ENCODE results near the gene BCL6.

BCL6 gene

GRCh38 chr3:187737006-187737367 is 8.3 kb downstream of the BCL6 start:
- TF ChIP-seq, protein P1, sequence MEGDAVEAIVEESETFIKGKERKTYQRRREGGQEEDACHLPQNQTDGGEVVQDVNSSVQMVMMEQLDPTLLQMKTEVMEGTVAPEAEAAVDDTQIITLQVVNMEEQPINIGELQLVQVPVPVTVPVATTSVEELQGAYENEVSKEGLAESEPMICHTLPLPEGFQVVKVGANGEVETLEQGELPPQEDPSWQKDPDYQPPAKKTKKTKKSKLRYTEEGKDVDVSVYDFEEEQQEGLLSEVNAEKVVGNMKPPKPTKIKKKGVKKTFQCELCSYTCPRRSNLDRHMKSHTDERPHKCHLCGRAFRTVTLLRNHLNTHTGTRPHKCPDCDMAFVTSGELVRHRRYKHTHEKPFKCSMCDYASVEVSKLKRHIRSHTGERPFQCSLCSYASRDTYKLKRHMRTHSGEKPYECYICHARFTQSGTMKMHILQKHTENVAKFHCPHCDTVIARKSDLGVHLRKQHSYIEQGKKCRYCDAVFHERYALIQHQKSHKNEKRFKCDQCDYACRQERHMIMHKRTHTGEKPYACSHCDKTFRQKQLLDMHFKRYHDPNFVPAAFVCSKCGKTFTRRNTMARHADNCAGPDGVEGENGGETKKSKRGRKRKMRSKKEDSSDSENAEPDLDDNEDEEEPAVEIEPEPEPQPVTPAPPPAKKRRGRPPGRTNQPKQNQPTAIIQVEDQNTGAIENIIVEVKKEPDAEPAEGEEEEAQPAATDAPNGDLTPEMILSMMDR (IDR thresholded peaks at IDR 0.05) = no peak
- Histone ChIP-seq H3K79me2 (peaks cover 12% of the 10 kb centered on the region), H2AFZ (no peak overlapping the region), H3K4me3 (ENCODE audit: low read depth, low read length) (no peak overlapping the region), H3K9me3 (ENCODE audit: control insufficient read depth, low read length) (no peaks in the 10 kb centered on the region), H3K9ac (no peak overlapping the region), H3K36me3 (ENCODE audit: control insufficient read depth, insufficient read depth, low read length) (no peaks in the 10 kb centered on the region), H3K4me1 (peaks cover 7% of the 10 kb centered on the region), H3K4me2 (ENCODE audit: low read length) (no peak overlapping the region), H3K27ac (no peak overlapping the region), H3K27me3 (ENCODE audit: control insufficient read depth, insufficient read depth, low read length) (no peaks in the 10 kb centered on the region)

DNA sequence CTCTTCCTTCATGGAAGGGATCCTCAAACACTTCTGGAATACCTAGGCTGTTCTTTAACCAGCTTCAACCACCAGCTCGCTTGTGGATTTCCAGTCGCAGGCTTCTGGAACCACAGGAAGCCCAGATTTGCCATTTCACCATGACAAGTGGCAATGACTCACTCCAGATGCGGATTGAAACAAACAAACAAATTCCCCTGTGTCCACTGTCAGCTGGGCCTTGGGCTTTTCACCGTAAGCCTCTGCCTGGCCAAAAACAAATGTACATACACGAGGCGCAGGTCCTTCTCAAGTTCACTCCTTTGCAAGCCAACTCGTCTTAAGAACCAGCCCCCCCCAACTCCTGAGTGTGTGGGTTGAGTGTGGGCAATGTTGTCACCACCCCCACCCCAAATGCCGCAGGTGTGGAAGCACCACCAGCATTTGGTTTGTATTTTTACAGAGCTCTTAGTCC is 8.8 kb downstream of the BCL6 start:
- Histone ChIP-seq H3K4me3 (ENCODE audit: low read depth, low read length) (no peak overlapping the region), H3K9ac (no peak overlapping the region), H3K4me1 (peaks cover 3% of the 10 kb centered on the region), H3K27ac (no peak overlapping the region), H3K36me3 (ENCODE audit: control insufficient read depth, insufficient read depth, low read length) (no peaks in the 10 kb centered on the region), H3K27me3 (ENCODE audit: control insufficient read depth, insufficient read depth, low read length) (no peaks in the 10 kb centered on the region), H3K9me3 (ENCODE audit: control insufficient read depth, low read length) (no peaks in the 10 kb centered on the region), H3K79me2 (peaks cover 7% of the 10 kb centered on the region), H2AFZ (no peak overlapping the region), H3K4me2 (ENCODE audit: low read length) (no peak overlapping the region)
- TF ChIP-seq, protein P1 (IDR thresholded peaks at IDR 0.05) = no peak

DNA sequence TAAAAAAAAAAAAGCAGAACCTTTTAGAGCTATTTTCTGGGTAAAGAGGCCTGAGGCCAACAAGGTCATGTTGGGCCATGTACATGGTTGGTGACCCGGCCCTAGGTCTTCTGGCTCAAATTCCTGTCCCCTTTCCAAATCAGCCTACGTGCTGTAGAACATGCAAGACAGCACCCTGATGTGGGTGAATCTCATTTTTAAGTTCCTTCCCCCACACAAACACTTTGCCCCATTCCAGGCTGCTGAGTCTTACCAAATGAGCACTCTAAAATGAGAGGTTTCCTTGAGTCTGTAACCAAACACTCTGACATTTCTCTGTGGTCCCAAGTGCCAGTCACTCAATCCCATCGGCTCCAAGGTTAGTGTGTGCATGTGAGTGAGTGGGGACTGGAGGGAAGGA is 9.4 kb downstream of the BCL6 start:
- H3K4me3 ChIP-seq (ENCODE audit: low read depth, low read length) = no peak overlapping the region
- peaks cover 3% of the 10 kb centered on the region for H3K4me1 ChIP-seq
- H3K4me2 ChIP-seq (ENCODE audit: low read length) = no peak overlapping the region
- no peak overlapping the region for H2AFZ ChIP-seq
- no peak overlapping the region for H3K27ac ChIP-seq
- no peaks in the 10 kb centered on the region for H3K9me3 ChIP-seq (ENCODE audit: control insufficient read depth, low read length)
- H3K27me3 ChIP-seq (ENCODE audit: control insufficient read depth, insufficient read depth, low read length) = no peaks in the 10 kb centered on the region
- peaks cover 3% of the 10 kb centered on the region for H3K79me2 ChIP-seq
- no peak overlapping the region for H3K9ac ChIP-seq
- TF ChIP-seq, protein P1 (IDR thresholded peaks at IDR 0.05) = no peak
- no peaks in the 10 kb centered on the region for H3K36me3 ChIP-seq (ENCODE audit: control insufficient read depth, insufficient read depth, low read length)

DNA sequence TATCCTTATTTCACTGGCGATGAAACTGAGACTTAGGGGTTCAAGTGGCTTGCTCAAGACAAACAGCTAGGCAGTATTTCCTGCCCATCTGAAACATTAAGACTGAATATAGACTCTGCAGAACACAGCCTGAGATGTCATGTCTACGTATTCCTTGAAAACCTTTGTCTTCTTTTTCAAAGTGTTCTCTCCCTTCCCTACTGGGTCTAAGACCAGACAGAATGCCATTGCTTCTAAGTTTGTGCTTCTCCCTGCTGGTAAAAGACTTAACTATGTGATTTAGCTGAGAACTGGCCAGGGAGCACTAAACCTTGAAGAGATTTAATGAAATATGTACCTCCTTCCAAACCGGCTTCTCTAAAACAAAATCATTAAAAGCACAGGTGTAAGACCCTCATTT is 9.9 kb downstream of the BCL6 start:
- peak overlapping the region; percentile 1 for H3K27ac ChIP-seq

DNA sequence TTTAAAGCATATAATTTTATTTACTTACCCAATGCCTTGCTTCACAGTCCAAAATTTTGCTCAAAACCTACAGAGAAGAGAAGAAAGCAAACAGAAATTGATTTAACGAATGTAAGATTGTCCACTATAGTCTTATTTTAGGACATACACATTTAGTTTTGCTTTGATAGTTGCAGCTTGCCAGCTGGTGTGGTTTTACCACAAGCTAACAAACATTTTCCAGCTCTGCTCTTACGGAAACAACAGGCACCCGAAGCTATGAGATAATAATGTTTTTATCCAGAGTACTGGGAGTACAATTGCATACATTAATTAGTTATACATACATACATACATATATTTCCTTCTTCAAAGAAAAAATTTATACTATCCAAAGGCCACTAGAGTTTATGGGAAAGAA is 10.4 kb downstream of the BCL6 start:
- Histone ChIP-seq H3K4me1 (no peaks in the 10 kb centered on the region), H3K9ac (no peak overlapping the region), H2AFZ (no peak overlapping the region), H3K4me2 (ENCODE audit: low read length) (no peak overlapping the region), H3K79me2 (no peaks in the 10 kb centered on the region), H3K27ac (no peak overlapping the region), H3K4me3 (ENCODE audit: low read depth, low read length) (no peak overlapping the region), H3K9me3 (ENCODE audit: control insufficient read depth, low read length) (no peaks in the 10 kb centered on the region), H3K27me3 (ENCODE audit: control insufficient read depth, insufficient read depth, low read length) (no peaks in the 10 kb centered on the region), H3K36me3 (ENCODE audit: control insufficient read depth, insufficient read depth, low read length) (no peaks in the 10 kb centered on the region)
- TF ChIP-seq, protein P1 (IDR thresholded peaks at IDR 0.05) = no peak

More for the DNA sequence above, 9.9 kb downstream of the BCL6 start:
- Histone ChIP-seq H3K9me3 (ENCODE audit: control insufficient read depth, low read length) (no peaks in the 10 kb centered on the region), H3K36me3 (ENCODE audit: control insufficient read depth, insufficient read depth, low read length) (no peaks in the 10 kb centered on the region), H3K4me3 (ENCODE audit: low read depth, low read length) (no peak overlapping the region), H2AFZ (no peak overlapping the region), H3K4me2 (ENCODE audit: low read length) (no peak overlapping the region), H3K9ac (no peak overlapping the region), H3K79me2 (no peaks in the 10 kb centered on the region), H3K4me1 (no peaks in the 10 kb centered on the region), H3K27me3 (ENCODE audit: control insufficient read depth, insufficient read depth, low read length) (no peaks in the 10 kb centered on the region)
- TF ChIP-seq, protein P1 (IDR thresholded peaks at IDR 0.05) = no peak
